Adrenal gland (tissue), 5 donors: ENCODE data around the gene KRABD2.

ENCODE experiments used
- POLR2A ChIP-seq, 2 donors: fragments of 450-650 bp; IDR thresholded peaks; one replicate each; pipeline ENCODE4 v1.6.1; 2017; ENCODE audit warnings: antibody characterized with exemption in 2 of 2, mild to moderate bottlenecking in 2 of 2, moderate library complexity in 1 of 2
- TF ChIP-seq, protein P1 (sequence below), 6 experiments: fragments of 450-650 bp in 4 of 6; fragments of 200-600 bp in 2 of 6; sonication (generic) in 1 of 6; IDR thresholded peaks; 1 replicate in 5 of 6; 2 replicates in 1 of 6; pipeline versions ENCODE4 v1.5.1 to v1.8.0; 2016 to 2021; ENCODE audit warnings: antibody characterized with exemption in 6 of 6, mild to moderate bottlenecking in 2 of 6, moderate library complexity in 1 of 6
- donor health status: DM: no; HTN: no; CAD: no.

- TF ChIP-seq, protein P1, sequence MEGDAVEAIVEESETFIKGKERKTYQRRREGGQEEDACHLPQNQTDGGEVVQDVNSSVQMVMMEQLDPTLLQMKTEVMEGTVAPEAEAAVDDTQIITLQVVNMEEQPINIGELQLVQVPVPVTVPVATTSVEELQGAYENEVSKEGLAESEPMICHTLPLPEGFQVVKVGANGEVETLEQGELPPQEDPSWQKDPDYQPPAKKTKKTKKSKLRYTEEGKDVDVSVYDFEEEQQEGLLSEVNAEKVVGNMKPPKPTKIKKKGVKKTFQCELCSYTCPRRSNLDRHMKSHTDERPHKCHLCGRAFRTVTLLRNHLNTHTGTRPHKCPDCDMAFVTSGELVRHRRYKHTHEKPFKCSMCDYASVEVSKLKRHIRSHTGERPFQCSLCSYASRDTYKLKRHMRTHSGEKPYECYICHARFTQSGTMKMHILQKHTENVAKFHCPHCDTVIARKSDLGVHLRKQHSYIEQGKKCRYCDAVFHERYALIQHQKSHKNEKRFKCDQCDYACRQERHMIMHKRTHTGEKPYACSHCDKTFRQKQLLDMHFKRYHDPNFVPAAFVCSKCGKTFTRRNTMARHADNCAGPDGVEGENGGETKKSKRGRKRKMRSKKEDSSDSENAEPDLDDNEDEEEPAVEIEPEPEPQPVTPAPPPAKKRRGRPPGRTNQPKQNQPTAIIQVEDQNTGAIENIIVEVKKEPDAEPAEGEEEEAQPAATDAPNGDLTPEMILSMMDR (IDR thresholded peaks at IDR 0.05): no peak
- TF ChIP-seq POLR2A (IDR thresholded peaks at IDR 0.05): no peak
These were observed 41.3 kb upstream of the KRABD2 start for GRCh38 chr17:8417806-8418205.
